Amygdala (tissue), 56 donors: ENCODE data around the gene TOB1.
"Not testable (repeated sequence)": the region's sequence is repeated elsewhere in the genome, so short reads cannot be mapped to it uniquely, and the experiment has no call there.

ENCODE experiments used
- DNase-seq, 56 donors: peaks; one replicate each; lab custom pipeline; 2025; lab: John Stamatoyannopoulos, UW

The TOB1 gene

DNA sequence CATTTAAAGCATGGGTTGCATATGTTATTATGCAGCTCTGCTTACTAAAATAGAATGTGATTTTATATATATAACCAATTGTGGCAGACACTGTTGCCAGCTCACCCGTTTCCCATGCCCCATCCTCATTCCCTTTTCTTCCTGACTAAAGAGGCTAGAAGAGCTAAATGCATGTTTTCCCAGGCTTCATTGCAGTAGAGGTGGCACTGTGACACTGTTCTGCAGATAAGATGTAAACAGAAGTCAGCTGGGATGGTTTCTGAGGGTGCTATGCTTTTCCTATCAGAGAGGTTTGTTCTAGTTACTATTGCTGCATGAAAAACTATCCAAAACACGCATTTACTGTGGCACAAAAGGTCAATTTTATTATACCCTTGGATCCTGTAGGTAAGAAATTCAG, 5.7 kb upstream of the TOB1 start:
- DNase-seq = peak in 1 of 56 donors; percentile 11

DNA sequence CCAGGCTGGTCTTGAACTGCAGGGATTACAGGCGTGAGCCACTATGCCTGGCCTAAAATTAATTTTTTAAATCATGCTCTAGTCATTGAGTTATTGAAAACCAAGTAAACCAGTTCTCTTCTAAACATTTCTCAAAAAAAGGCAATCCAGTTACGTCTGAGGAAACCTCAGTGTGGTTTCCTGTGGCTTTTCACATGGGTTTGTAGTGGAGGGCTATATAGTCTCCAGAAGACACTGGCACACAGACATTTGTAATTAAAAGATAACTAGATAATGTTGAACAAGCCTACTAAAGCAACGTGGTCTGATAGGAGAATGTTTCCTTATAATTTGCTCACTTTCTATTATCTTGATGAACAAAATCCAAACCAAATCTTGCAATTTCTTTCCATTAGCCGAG, 5.2 kb upstream of the TOB1 start:
- DNase-seq = no peak

DNA sequence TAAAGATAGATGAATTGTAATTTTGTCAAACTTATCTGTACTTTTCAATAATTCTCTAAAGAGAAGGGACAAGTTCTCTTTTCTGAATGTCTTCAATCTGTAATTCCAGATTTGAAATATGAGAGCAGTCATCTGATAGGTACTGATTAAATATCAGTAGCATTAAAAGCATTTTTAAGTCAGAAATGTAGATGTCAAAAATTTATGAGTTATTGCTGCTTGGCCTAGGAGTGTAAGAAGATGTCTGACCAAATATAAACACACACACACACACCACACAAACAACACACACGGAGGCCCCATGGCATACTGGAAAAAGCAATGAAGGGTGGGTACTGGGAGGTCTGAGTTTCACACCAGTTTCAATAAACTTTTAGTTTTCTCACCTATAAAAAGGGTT, 2.4 kb upstream of the TOB1 start:
- no peak for DNase-seq

GRCh38 chr17:50868140-50868438, 1.9 kb upstream of the TOB1 start:
- DNase-seq = no peak

- DNase-seq = peak; percentile 67 to 98 (median 95)
Measured at GRCh38 chr17:50867363-50868139, 1.4 kb upstream of the TOB1 start.

GRCh38 chr17:50866950-50867362, 802 bp upstream of the TOB1 start:
- peak in 36 of 56 donors; percentile 66 to 94 (median 84) for DNase-seq

GRCh38 chr17:50865868-50866260, 290 bp downstream of the TOB1 start:
- DNase-seq = no peak

GRCh38 chr17:50865060-50865867, 890 bp downstream of the TOB1 start:
- peak in 38 of 56 donors; percentile 28 to 79 (median 48) for DNase-seq

GRCh38 chr17:50864747-50865059, 1.5 kb downstream of the TOB1 start:
- no peak for DNase-seq

DNA sequence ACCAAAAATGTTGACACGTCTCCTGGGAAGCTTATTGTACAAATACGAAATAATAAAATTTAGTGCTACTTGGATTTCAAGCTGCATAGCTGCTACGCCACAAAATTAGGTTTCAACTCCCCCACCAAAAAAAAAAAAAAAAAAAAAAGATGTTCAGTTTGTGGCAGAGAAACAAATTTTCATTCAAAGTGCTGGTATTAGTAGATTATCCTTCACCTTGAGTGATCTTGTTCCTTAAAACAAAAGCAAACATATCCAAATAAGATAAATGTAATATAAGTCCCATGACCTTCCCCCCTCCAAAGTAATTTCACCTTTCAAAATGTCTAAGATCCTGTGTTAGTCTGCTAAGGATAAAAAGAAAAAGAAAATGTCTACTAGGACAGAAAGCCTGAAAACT, 2.2 kb downstream of the TOB1 start:
- DNase-seq = no peak

GRCh38 chr17:50863221-50863843, 2.8 kb downstream of the TOB1 start:
- DNase-seq = peak in 39 of 56 donors; percentile 22 to 83 (median 59)

GRCh38 chr17:50861822-50862528, 4.2 kb downstream of the TOB1 start:
- no peak for DNase-seq

- DNase-seq = no peak
Measured at GRCh38 chr17:50861334-50861676, 4.8 kb downstream of the TOB1 start.

GRCh38 chr17:50859727-50860126, 6.4 kb downstream of the TOB1 start:
- not testable (repeated sequence) for DNase-seq

- no peak for DNase-seq
Measured at GRCh38 chr17:50858486-50859225, 7.5 kb downstream of the TOB1 start.

GRCh38 chr17:50856431-50856830, 9.7 kb downstream of the TOB1 start:
- DNase-seq = no peak

DNA sequence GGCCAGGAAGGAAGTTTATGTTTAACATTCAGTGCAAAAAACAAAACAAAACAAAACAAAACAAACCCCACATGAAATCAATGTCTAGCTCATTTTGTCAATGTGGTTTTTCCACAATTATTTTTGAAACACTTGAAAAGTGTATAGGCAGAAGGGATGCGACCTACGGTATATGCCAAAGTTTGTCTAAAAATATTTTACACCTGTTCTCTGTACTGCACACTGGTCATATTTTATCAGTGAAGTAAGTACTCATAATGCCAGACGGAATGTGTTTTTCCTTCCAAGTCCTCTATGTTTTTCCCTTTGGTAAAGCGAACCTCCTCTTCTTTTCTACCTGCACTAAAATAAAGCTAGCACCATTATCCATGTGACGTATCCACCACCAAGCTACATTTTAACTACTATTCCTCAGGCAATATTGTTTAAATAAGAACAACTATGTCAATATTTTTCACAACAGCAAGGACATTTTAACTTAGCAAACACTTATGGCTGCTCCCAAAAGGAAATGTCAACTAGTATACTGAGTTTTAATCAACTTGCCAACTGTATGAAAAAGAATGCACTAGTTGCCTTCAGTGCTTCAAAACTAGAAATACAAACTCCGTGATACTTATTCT, 10.3 kb downstream of the TOB1 start:
- DNase-seq = no peak

- DNase-seq = no peak
Measured at GRCh38 chr17:50853781-50854180, 12.4 kb downstream of the TOB1 start.

DNA sequence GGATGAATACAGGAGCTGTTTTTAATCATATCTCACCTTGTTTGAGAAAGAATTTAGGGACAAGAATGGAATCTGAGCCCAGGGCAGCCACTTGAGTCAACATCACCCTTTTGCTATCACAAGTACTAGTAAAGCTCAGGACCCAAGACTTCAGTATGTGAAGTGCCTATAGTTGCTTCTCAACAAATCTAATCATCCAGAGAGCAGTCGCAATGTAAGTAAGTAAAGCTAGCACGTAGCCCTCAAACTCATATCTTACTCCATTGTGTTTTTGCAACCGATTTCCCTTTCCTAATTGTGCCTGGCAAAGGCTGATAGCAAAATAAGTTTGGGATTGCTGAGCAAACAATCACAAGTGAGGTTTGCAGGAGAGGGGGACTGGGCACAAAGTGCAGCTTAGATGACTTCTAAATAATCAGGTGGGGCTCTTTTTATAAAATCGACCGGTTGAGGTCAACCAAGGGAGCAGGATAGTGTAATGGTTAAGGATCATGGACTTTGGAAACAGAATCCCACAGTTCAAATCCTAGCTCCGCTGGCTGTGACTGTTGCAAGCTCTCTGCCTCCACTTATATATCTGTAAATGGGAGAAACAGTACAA, 13.0 kb downstream of the TOB1 start:
- no peak for DNase-seq

DNA sequence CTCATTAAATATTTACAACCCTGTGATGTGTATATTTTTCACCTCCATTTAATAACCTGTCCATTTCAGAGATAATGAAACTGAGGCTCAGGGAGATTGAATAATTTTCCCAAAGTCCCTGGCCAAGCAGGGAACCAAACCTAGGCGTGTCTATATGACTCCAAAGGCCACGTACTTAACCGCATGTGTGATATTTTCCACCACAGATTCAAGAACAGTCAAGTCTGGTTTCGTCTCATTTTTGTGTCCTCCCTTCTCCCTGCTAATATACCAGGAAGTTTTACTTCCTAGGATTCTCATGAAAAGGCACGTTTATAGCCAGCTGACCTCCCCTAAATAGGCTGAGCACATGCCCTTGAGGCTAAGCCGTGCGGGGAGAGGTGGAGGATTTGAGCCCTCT, 15.5 kb downstream of the TOB1 start:
- no peak for DNase-seq
